Measurements from ENCODE around the gene DHX8. TPM values are rescaled to one million over a fixed set of nuclear protein-coding genes. Genes with fewer than 3 reads are reported as not detected.

Gene DHX8
- total RNA-seq, 1 experiment from 2014 or later = 66.8 TPM

DNA sequence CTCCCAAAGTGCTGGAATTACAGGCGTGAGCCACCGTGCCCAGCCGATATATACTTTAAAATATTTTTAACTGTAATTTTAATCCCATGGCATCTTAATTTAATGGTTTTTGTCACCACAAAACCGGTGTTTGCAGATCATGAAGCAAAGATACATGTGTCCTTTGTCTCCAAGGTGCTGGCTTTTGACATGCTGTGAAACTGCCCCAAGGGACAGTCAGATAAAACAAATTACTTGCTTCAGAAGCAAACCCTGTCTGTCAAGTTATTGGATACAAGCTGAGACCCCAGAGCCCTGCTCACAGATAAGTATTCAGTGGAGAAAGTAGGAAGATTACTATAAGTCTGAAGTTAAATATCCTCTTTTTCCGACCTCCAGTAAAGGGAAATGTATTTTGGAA, 45.1 kb upstream of the DHX8 start:
- no TSS peak for BruUV-seq (replicated peaks)
- H3K4me1 ChIP-seq = peaks cover 45% of the 10 kb centered on the region
- no peak for DNase-seq
- no peak overlapping the region for H3K4me3 Mint-ChIP-seq (ENCODE audit: unreplicated experiment)
- CTCF ChIA-PET = no interaction called here
- H3K9me3 Mint-ChIP-seq (ENCODE audit: unreplicated experiment) = no peaks in the 10 kb centered on the region
- H3K36me3 Mint-ChIP-seq (ENCODE audit: insufficient read depth, unreplicated experiment) = no peaks in the 10 kb centered on the region
- peaks cover 31% of the 10 kb centered on the region for H3K4me1 Mint-ChIP-seq (ENCODE audit: low read depth, unreplicated experiment)
- peak overlapping the region; percentile 28 for H3K27ac Mint-ChIP-seq (ENCODE audit: unreplicated experiment)
- no peaks in the 10 kb centered on the region for H3K27me3 Mint-ChIP-seq (ENCODE audit: insufficient read depth, unreplicated experiment)
- intact Hi-C loops (cut with micrococcal nuclease; ENCODE audit: unreplicated experiment) = no loop called here
- H3K27me3 ChIP-seq (replicated peaks; ENCODE audit: control insufficient read depth, insufficient read depth, low read length) = no peaks in the 10 kb centered on the region
- POLR2A ChIA-PET = no interaction called here
- H3K9me3 ChIP-seq = no peaks in the 10 kb centered on the region
- H3K36me3 ChIP-seq (ENCODE audit: control insufficient read depth, insufficient read depth, low read length) = no peaks in the 10 kb centered on the region
- TF ChIP-seq, protein P1, sequence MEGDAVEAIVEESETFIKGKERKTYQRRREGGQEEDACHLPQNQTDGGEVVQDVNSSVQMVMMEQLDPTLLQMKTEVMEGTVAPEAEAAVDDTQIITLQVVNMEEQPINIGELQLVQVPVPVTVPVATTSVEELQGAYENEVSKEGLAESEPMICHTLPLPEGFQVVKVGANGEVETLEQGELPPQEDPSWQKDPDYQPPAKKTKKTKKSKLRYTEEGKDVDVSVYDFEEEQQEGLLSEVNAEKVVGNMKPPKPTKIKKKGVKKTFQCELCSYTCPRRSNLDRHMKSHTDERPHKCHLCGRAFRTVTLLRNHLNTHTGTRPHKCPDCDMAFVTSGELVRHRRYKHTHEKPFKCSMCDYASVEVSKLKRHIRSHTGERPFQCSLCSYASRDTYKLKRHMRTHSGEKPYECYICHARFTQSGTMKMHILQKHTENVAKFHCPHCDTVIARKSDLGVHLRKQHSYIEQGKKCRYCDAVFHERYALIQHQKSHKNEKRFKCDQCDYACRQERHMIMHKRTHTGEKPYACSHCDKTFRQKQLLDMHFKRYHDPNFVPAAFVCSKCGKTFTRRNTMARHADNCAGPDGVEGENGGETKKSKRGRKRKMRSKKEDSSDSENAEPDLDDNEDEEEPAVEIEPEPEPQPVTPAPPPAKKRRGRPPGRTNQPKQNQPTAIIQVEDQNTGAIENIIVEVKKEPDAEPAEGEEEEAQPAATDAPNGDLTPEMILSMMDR (IDR thresholded peaks at IDR 0.05; ENCODE audit: insufficient read depth in 1 of 2, low read depth in 1 of 2, low read length in 1 of 2, severe bottlenecking in 1 of 2, unreplicated experiment in 1 of 2) = no peak
- no peak overlapping the region for H3K4me3 ChIP-seq (ENCODE audit: low read depth, low read length)

- POLR2A ChIA-PET = no interaction called here
- Mint-ChIP-seq H3K27me3 (ENCODE audit: insufficient read depth, unreplicated experiment) (no peaks in the 10 kb centered on the region), H3K36me3 (ENCODE audit: insufficient read depth, unreplicated experiment) (no peaks in the 10 kb centered on the region), H3K4me1 (ENCODE audit: low read depth, unreplicated experiment) (peaks cover 31% of the 10 kb centered on the region), H3K27ac (ENCODE audit: unreplicated experiment) (peak overlapping the region; percentile 28), H3K9me3 (ENCODE audit: unreplicated experiment) (no peaks in the 10 kb centered on the region), H3K4me3 (ENCODE audit: unreplicated experiment) (no peak overlapping the region)
- intact Hi-C loops (cut with micrococcal nuclease; ENCODE audit: unreplicated experiment) = no loop called here
- Histone ChIP-seq H3K27me3 (replicated peaks; ENCODE audit: control insufficient read depth, insufficient read depth, low read length) (no peaks in the 10 kb centered on the region), H3K4me3 (ENCODE audit: low read depth, low read length) (no peak overlapping the region), H3K36me3 (ENCODE audit: control insufficient read depth, insufficient read depth, low read length) (no peaks in the 10 kb centered on the region), H3K9me3 (no peaks in the 10 kb centered on the region), H3K4me1 (peaks cover 48% of the 10 kb centered on the region)
- CTCF ChIA-PET = no interaction called here
- TF ChIP-seq, protein P1 (IDR thresholded peaks at IDR 0.05; ENCODE audit: insufficient read depth in 1 of 2, low read depth in 1 of 2, low read length in 1 of 2, severe bottlenecking in 1 of 2, unreplicated experiment in 1 of 2) = no peak
- BruUV-seq (replicated peaks) = no TSS peak
- DNase-seq = no peak
Observed at GRCh38 chr17:43439041-43439440, 44.7 kb upstream of the DHX8 start.

- Histone ChIP-seq H3K9me3 (no peaks in the 10 kb centered on the region), H3K27me3 (replicated peaks; ENCODE audit: control insufficient read depth, insufficient read depth, low read length) (no peaks in the 10 kb centered on the region), H3K36me3 (ENCODE audit: control insufficient read depth, insufficient read depth, low read length) (no peaks in the 10 kb centered on the region), H3K4me3 (ENCODE audit: low read depth, low read length) (no peak overlapping the region), H3K4me1 (peaks cover 32% of the 10 kb centered on the region)
- no peaks in the 10 kb centered on the region for H3K36me3 Mint-ChIP-seq (ENCODE audit: insufficient read depth, unreplicated experiment)
- H3K4me1 Mint-ChIP-seq (ENCODE audit: low read depth, unreplicated experiment) = peaks cover 18% of the 10 kb centered on the region
- TF ChIP-seq, protein P1 (IDR thresholded peaks at IDR 0.05; ENCODE audit: insufficient read depth in 1 of 2, low read depth in 1 of 2, low read length in 1 of 2, severe bottlenecking in 1 of 2, unreplicated experiment in 1 of 2) = no peak
- no peaks in the 10 kb centered on the region for H3K27me3 Mint-ChIP-seq (ENCODE audit: insufficient read depth, unreplicated experiment)
- H3K9me3 Mint-ChIP-seq (ENCODE audit: unreplicated experiment) = no peaks in the 10 kb centered on the region
- BruUV-seq (replicated peaks) = no TSS peak
- CTCF ChIA-PET = no interaction called here
- H3K27ac Mint-ChIP-seq (ENCODE audit: unreplicated experiment) = no peak overlapping the region
- H3K4me3 Mint-ChIP-seq (ENCODE audit: unreplicated experiment) = no peak overlapping the region
- DNase-seq = no peak
- intact Hi-C loops (cut with micrococcal nuclease; ENCODE audit: unreplicated experiment) = no loop called here
- POLR2A ChIA-PET = no interaction called here
Observed at GRCh38 chr17:43442711-43443110, 41.1 kb upstream of the DHX8 start.
